IPS DF 19.7 (cell line): ENCODE data around the gene GOLGA6A.

Source experiments
- DNase-seq: peaks from one replicate; pipeline ENCODE4 v3.0.0-alpha.2; 2013; ENCODE audit warnings: low read depth, low spot score

GOLGA6A gene

GRCh38 chr15:74036271-74037170 lies 45.8 kb downstream of the GOLGA6A start:
- DNase-seq: peak; percentile 71

- DNase-seq: no peak
These were observed 47.0 kb downstream of the GOLGA6A start for GRCh38 chr15:74035121-74036017.

GRCh38 chr15:74034206-74034755 lies 48.1 kb downstream of the GOLGA6A start:
- DNase-seq: no peak

GRCh38 chr15:74032606-74033561 lies 49.5 kb downstream of the GOLGA6A start:
- DNase-seq: no peak

- DNase-seq: no peak
These were observed 50.3 kb downstream of the GOLGA6A start for GRCh38 chr15:74032046-74032445.

- no peak for DNase-seq
These were observed 53.7 kb downstream of the GOLGA6A start for GRCh38 chr15:74028646-74029045.

- DNase-seq: no peak
These were observed 54.7 kb downstream of the GOLGA6A start for GRCh38 chr15:74027688-74028087.

- DNase-seq: no peak
These were observed 56.9 kb downstream of the GOLGA6A start for GRCh38 chr15:74025436-74025835.

GRCh38 chr15:74024687-74025086 lies 57.7 kb downstream of the GOLGA6A start:
- no peak for DNase-seq

- DNase-seq: no peak
These were observed 59.5 kb downstream of the GOLGA6A start for GRCh38 chr15:74022706-74023470.
